ENCODE results near the gene XRN1.
"Not testable (repeated sequence)": the region's sequence is repeated elsewhere in the genome, so short reads cannot be mapped to it uniquely, and the experiment has no call there.

XRN1 gene

DNA sequence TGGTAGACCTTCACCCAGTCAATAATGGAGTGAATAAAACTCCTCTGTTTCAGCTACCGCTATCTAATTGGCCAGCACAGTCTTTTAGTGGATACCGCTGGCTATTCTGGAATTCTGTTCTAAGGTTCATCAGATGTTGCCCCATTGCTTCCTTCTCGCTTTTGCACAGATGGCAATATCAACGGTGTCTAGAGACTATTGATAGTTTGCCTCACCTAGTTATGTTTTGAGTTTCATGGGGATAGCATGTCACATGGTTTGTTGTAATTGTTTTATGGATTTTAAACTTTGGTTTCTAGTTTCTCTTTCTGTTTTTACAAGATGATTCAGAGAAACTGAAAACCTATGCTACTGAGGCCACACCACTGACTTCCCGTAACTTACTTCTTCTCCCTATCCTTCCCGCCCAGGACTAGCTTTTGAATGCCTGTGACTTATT is 2.0 kb downstream of the XRN1 start:
- no peak overlapping the region for H3K27ac ChIP-seq (ENCODE audit: low read depth, low read length)
- H3K36me3 ChIP-seq (ENCODE audit: low read length): no peaks in the 10 kb centered on the region
- no peak overlapping the region for H3K9ac ChIP-seq (ENCODE audit: low read length)
- H3K27me3 ChIP-seq (ENCODE audit: low read length): no peaks in the 10 kb centered on the region
- no peaks in the 10 kb centered on the region for H3K9me3 ChIP-seq (ENCODE audit: insufficient read depth, low read length)
- H3K9me2 ChIP-seq (replicated peaks; ENCODE audit: insufficient read depth, low read length): no peaks in the 10 kb centered on the region
- no peak overlapping the region for H3K4me3 ChIP-seq (ENCODE audit: insufficient read depth, low read length, poor library complexity, severe bottlenecking)
- peak overlapping the region; percentile 96 for H3K4me2 ChIP-seq (ENCODE audit: low read depth, low read length, poor library complexity, severe bottlenecking)
- TF ChIP-seq, protein P1, sequence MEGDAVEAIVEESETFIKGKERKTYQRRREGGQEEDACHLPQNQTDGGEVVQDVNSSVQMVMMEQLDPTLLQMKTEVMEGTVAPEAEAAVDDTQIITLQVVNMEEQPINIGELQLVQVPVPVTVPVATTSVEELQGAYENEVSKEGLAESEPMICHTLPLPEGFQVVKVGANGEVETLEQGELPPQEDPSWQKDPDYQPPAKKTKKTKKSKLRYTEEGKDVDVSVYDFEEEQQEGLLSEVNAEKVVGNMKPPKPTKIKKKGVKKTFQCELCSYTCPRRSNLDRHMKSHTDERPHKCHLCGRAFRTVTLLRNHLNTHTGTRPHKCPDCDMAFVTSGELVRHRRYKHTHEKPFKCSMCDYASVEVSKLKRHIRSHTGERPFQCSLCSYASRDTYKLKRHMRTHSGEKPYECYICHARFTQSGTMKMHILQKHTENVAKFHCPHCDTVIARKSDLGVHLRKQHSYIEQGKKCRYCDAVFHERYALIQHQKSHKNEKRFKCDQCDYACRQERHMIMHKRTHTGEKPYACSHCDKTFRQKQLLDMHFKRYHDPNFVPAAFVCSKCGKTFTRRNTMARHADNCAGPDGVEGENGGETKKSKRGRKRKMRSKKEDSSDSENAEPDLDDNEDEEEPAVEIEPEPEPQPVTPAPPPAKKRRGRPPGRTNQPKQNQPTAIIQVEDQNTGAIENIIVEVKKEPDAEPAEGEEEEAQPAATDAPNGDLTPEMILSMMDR (IDR thresholded peaks at IDR 0.05; ENCODE audit: insufficient read depth, low read length, poor library complexity, severe bottlenecking): no peak
- TF ChIP-seq EZH2phosphoT487 (conservative IDR thresholded peaks at IDR 0.05; ENCODE audit: low read length): no peak
- peaks cover 16% of the 10 kb centered on the region for H3F3A ChIP-seq (ENCODE audit: insufficient read depth)
- peaks cover 48% of the 10 kb centered on the region for H3K79me2 ChIP-seq (ENCODE audit: insufficient read depth, low read length)
- H2AFZ ChIP-seq (ENCODE audit: low read depth, low read length, severe bottlenecking): no peak overlapping the region
- no peaks in the 10 kb centered on the region for H4K20me1 ChIP-seq (ENCODE audit: low read depth, low read length)

DNA sequence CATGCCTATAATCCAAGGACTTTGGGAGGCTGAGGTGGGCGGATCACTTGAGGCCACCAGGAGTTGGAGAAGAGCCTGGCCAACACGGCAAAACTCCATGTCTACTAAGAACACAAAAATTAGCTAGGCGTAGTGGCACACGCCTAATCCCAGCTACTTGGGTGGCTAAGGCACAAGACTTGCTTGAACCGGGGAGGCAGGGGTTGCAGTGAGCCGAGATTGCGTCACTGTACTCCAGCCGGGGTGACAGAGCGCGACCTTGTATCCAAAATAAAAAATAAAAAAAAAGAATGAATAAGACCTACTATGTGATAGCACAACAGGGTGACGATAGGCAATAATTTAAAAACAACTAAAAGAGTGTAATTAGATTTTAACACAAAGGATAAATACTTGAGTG is 3.5 kb downstream of the XRN1 start:
- H3K4me3 ChIP-seq (ENCODE audit: insufficient read depth, low read length, poor library complexity, severe bottlenecking): no peak overlapping the region
- H3K79me2 ChIP-seq (ENCODE audit: insufficient read depth, low read length): peaks cover 48% of the 10 kb centered on the region
- no peak overlapping the region for H3K4me2 ChIP-seq (ENCODE audit: low read depth, low read length, poor library complexity, severe bottlenecking)
- H3K9me2 ChIP-seq (replicated peaks; ENCODE audit: insufficient read depth, low read length): no peaks in the 10 kb centered on the region
- H4K20me1 ChIP-seq (ENCODE audit: low read depth, low read length): no peaks in the 10 kb centered on the region
- H3K36me3 ChIP-seq (ENCODE audit: low read length): no peaks in the 10 kb centered on the region
- H2AFZ ChIP-seq (ENCODE audit: low read depth, low read length, severe bottlenecking): no peak overlapping the region
- H3K27me3 ChIP-seq (ENCODE audit: low read length): no peaks in the 10 kb centered on the region
- H3K9me3 ChIP-seq (ENCODE audit: insufficient read depth, low read length): no peaks in the 10 kb centered on the region
- no peak overlapping the region for H3K27ac ChIP-seq (ENCODE audit: low read depth, low read length)
- H3K9ac ChIP-seq (ENCODE audit: low read length): no peak overlapping the region
- TF ChIP-seq, protein P1 (IDR thresholded peaks at IDR 0.05; ENCODE audit: insufficient read depth, low read length, poor library complexity, severe bottlenecking): no peak
- TF ChIP-seq EZH2phosphoT487 (conservative IDR thresholded peaks at IDR 0.05; ENCODE audit: low read length): no peak
- peaks cover 10% of the 10 kb centered on the region; the same call in 1 of the 2 replicates for H3F3A ChIP-seq (ENCODE audit: insufficient read depth)

DNA sequence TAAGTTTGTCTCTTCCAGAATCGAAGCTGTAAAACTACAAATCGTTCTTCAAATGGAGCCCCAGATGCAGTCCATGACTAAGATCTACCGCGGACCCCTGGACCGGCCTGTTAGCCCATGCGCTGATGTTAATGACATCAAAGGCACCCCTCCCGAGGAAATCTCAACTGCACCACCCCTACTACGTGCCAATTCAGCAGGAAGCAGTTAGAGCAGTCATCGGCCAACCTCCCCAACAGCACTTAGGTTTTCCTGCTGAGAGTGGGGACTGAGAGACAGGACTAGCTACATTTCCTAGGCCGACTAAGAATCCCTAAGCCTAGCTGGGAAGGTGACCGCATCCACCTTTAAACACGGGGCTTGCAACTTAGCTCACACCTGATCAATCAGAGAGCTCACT is 4.8 kb downstream of the XRN1 start:
- H3K79me2 ChIP-seq (ENCODE audit: insufficient read depth, low read length): peaks cover 48% of the 10 kb centered on the region
- not testable (repeated sequence) for H4K20me1 ChIP-seq (ENCODE audit: low read depth, low read length); H3K27ac ChIP-seq (ENCODE audit: low read depth, low read length); H3K9me3 ChIP-seq (ENCODE audit: insufficient read depth, low read length); H3K27me3 ChIP-seq (ENCODE audit: low read length); H3F3A ChIP-seq (ENCODE audit: insufficient read depth); H3K36me3 ChIP-seq (ENCODE audit: low read length); H3K4me3 ChIP-seq (ENCODE audit: insufficient read depth, low read length, poor library complexity, severe bottlenecking); H3K4me2 ChIP-seq (ENCODE audit: low read depth, low read length, poor library complexity, severe bottlenecking); H3K9me2 ChIP-seq (replicated peaks; ENCODE audit: insufficient read depth, low read length); H2AFZ ChIP-seq (ENCODE audit: low read depth, low read length, severe bottlenecking); H3K9ac ChIP-seq (ENCODE audit: low read length)

DNA sequence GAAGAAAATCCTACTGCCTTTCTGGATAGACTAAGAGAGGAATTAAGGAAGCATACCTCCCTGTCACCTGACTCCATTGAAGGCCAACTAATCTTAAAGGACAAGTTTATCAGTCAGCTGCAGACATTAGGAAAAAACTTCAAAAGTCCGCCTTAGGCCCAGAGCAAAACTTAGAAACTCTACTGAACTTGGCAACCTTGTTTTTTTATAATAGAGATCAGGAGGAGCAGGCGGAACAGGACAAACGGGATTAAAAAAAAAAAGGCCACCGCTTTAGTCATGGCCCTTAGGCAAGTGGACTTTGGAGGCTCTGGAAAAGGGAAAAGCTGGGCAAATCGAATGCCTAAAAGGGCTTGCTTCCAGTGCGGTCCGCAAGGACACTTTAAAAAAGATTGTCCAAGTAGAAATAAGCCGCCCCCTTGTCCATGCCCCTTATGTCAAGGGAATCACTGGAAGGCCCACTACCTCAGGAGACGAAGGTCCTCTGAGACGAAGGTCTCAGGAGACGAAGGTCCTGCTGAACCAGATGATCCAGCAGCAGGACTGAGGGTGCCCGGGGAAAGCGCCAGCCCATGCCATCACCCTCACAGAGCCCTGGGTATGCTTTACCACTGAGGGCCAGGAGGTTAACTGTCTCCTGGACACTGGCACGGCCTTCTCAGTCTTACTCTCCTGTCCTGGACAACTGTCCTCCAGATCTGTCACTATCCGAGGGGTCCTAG is 8.2 kb downstream of the XRN1 start:
- not testable (repeated sequence) for H2AFZ ChIP-seq (ENCODE audit: low read depth, low read length, severe bottlenecking); H3K36me3 ChIP-seq (ENCODE audit: low read length); H3F3A ChIP-seq (ENCODE audit: insufficient read depth); H3K27ac ChIP-seq (ENCODE audit: low read depth, low read length); H3K4me3 ChIP-seq (ENCODE audit: insufficient read depth, low read length, poor library complexity, severe bottlenecking); H3K9ac ChIP-seq (ENCODE audit: low read length); H3K4me2 ChIP-seq (ENCODE audit: low read depth, low read length, poor library complexity, severe bottlenecking); H3K9me3 ChIP-seq (ENCODE audit: insufficient read depth, low read length); H3K27me3 ChIP-seq (ENCODE audit: low read length); H3K9me2 ChIP-seq (replicated peaks; ENCODE audit: insufficient read depth, low read length)
- H4K20me1 ChIP-seq (ENCODE audit: low read depth, low read length): peaks cover 11% of the 10 kb centered on the region; the same call in 1 of the 2 replicates
- H3K79me2 ChIP-seq (ENCODE audit: insufficient read depth, low read length): peaks cover 39% of the 10 kb centered on the region

DNA sequence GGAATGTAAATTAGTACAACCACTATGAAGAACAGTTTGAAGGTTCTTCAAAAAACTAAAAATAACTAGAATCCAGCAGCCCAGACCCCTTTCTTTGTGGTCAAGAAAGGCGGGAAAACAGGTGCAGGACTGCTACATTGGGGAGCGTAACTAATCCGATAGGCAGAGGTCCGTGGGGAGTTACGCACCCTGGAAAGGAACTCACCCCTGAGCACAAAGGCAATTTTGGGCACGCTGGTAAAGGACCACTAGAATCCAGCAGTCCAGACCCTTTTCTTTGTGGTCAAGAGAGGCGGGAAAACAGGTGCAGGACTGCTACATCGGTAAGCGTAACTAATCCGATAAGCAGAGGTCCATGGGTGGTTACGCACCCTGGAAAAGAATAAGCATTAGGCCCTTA is 9.7 kb downstream of the XRN1 start:
- not testable (repeated sequence) for H3K9me2 ChIP-seq (replicated peaks; ENCODE audit: insufficient read depth, low read length)

More for the DNA sequence above, 9.7 kb downstream of the XRN1 start:
- Histone ChIP-seq H3K79me2 (ENCODE audit: insufficient read depth, low read length) (peaks cover 25% of the 10 kb centered on the region), H4K20me1 (ENCODE audit: low read depth, low read length) (peaks cover 11% of the 10 kb centered on the region; the same call in 1 of the 2 replicates)
- not testable (repeated sequence) for H3K4me2 ChIP-seq (ENCODE audit: low read depth, low read length, poor library complexity, severe bottlenecking); H3K27me3 ChIP-seq (ENCODE audit: low read length); H3K9me3 ChIP-seq (ENCODE audit: insufficient read depth, low read length); H2AFZ ChIP-seq (ENCODE audit: low read depth, low read length, severe bottlenecking); H3K36me3 ChIP-seq (ENCODE audit: low read length); H3K9ac ChIP-seq (ENCODE audit: low read length); H3K27ac ChIP-seq (ENCODE audit: low read depth, low read length); H3F3A ChIP-seq (ENCODE audit: insufficient read depth); H3K4me3 ChIP-seq (ENCODE audit: insufficient read depth, low read length, poor library complexity, severe bottlenecking)

Data from SU-DHL-6 (cell line).